GM18873 (cell line): ENCODE data around the gene NUCB2.
"Not testable (repeated sequence)": the region's sequence is repeated elsewhere in the genome, so short reads cannot be mapped to it uniquely, and the experiment has no call there.

ENCODE experiments used
- ATAC-seq: cut with Tn5 transposase; IDR thresholded peaks from one replicate; pipeline ENCODE4 v1.9.1; 2021; ENCODE audit warnings: mild to moderate bottlenecking, moderate library complexity, moderate number of reproducible peaks; ENCODE audit not compliant: unreplicated experiment, low FRiP score

Gene NUCB2

DNA sequence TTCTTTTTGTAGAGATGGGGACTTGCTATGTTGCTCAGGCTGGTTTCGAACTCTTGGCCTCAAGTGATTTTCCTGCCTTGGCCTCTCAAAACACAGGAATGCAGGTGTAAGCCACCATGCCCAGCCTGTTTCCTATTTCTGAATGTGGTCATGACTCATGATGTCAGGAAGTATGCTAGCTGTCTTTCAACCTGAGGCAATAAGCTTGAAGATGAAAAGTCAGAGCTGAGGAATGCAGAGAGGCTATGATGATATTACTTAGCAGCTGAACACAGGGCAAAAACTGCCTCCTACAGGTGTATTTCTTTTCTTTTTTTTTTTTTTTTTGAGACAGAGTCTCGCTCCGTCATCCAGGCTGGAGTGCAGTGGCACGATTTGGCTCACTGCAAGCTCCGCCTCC, 9.0 kb upstream of the NUCB2 start:
- no peak for ATAC-seq

DNA sequence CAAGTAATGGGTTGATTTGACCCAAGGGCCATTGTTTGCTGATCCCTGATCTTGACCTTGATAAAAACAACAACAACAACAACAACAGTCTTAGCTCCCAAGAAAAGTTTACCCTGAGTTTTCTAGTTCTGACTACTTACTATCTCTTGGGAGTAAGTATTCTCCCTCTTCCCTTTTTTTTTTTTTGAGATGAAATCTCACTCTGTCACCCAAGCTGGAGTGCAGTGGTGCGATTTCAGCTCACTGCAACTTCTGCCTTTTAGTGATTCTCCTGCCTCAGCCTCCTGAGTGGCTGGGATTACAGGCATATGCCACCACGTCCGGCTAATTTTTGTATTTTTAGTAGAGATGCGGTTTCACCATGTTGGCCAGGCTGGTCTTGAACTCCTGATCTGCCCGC, 8.0 kb upstream of the NUCB2 start:
- ATAC-seq = not testable (repeated sequence)

DNA sequence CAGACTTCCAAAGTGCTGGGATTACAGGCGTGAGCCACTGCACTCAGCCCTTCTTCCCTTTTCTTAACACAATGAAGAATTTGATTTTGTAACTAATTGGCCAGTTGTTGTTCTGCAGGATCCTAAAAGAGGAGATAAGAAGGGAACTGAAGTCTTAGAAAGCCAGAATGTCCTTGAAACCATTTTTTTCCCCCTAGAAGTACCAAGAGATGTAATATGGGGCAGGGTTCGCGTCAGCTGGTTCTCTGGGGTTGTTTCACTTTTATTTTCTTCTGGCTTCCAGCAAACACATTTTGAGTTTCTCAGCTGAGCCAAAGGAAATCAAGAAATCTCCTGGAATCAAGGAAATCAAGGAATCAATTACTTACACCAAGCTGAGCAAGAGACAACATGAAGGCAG, 7.6 kb upstream of the NUCB2 start:
- no peak for ATAC-seq

DNA sequence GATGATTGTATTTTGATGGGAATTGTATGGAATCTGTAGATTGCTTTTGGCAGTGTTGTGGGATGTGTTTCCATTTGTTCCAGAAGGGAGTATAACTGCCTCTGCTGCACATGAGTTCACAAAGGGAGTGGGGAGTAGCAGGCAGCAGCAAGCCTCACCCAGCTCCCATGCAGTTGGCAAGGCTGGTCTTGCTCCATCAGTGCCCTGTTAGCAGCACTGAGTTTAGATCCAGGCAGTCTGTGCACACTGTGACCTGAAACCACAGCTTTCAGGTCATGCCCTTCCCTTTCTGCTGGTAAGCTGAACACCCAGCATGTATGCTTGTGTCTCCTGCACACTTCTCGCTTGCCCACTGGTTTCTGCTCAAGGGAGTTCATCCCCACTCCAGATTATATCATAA, 3.7 kb upstream of the NUCB2 start:
- no peak for ATAC-seq

DNA sequence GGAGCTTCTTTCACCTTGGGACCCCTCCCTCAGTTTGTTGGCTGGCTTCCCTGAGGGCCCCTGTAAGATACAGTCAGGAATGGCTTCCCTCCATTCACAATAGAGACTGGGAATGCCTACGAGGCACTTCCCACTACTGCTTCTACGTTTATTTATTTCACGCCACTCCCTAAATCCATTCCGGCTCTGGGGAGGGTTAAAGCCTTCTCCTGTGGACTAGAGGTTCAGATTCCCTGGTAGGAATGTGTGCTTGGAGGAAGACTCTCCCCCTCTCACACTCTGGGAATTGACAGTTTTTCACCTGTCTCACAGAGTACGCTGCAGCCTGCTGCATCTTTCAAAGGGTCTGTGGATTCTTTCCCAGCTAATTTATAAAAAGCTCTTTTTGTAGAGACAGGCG, 3.3 kb upstream of the NUCB2 start:
- no peak for ATAC-seq

DNA sequence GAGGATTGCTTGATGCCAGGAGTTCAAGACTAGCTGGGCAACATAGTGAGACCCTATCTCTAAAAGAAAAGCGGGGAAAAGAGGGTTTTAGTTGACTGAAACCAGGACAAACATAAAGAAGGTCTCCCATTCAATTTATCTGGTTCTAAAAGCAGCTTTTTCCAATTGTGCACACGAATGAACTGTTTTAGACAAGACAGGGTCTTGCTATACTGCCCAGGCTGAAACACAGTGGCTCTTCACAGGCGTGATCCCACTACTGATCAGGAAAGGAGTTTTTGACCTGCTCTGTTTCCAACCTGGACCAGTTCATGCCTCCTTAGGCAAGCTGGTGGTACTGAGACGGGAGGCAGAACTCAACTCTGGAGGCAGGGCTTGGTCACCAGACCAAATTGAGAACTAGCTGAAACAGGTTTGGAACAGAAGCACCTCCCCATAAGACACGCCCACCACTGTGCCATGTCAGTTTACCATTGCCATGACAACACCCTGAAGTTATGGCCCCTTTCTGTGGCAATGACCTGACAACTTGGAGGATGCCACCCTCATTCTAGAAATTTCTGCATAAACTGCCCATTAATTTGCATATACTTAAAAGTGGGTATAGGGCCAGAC, 2.8 kb upstream of the NUCB2 start:
- no peak for ATAC-seq

DNA sequence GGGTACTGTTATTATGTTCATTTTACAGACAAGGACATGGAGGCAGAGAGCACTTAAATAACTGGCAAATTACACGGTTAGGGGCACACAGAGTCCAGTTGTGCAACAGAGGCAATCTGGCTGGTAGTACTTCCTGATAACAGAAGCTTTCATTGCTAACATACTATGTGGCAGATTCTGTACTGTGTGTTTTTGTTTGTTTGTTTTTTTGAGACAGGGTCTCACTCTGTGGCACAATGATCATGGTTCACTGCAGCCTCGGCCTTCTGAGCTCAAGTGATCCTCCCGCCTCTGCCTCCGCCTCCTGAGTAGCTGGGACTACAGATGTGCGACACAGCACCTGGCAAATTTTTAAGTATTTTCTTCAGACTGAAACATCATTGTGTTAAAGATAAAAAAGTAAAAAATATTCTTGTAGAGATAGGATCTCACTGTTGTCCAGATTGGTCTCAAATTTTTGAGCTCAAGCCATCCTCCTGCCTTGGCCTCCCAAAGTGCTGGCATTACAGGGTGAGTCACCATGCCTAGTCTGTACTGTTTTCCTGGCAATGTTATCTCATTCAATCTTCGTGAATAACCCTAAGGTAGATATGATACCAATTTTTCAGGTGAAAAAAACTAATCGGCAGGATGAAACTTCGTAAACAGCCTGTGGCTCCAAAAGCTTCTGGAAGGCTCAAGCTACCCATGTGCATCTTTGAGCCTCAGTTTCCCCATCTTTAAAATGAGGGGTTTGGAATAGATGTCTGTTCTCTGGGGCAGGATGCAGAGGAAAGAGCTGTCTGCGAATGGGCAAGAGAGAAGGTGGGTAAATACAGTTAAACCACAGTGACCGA, 921 bp upstream of the NUCB2 start:
- ATAC-seq = no peak

DNA sequence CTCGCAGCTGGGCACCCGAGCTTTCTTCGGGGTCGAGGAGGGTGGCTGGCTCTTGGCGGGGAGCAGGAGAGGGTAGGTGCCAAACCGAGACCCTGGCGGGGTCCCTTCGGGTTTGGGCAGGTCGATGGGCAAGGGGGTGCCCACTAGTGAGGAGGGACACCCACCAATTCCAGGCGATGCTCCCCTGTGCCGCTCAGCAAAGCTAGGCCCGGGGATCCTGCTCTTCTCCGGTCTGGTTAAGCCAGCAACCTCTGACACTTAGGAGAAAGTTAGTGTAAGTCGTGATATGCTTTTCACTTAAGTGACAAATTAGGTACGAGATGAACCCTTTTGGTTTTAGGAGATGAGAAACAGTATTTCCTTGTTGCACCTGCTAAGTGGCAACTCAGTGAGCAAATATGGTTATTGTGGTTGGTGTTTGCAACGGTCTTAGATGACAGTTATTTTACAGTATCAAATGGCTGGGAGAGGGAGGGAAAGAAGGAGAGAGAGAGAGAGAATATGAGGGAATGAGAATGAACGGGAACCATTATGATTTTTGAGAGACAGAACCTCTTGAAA, 565 bp downstream of the NUCB2 start:
- ATAC-seq = peak; percentile 19

DNA sequence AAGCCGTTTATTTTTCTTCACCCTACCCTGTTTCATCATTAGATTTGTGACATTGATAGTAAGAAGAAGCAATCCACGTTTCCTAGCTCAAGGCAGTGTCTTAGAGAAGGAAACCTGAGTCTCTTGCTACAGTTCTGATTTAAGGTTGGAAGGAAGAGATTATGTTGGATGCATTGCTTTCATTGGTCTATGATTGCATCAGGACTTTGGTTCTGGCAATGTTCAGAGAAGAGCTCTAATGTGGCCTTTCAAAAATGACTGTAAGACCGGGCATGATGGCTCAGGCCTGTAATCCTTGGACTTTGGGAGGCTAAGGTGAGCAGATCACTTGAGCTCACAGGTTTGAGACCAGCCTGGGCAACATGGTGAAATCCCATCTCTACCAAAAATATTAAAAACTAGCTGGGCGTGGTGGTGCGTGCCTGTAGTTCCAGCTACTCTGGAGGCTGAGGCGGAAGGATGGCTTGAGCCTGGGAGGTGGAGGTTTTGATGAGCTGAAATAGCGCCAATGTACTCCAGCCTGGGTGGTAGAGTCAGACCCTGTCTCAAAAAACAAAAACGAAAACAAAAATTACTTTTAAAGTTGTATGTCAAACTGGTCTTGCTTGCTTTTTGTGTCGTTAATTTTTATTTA, 4.1 kb downstream of the NUCB2 start:
- ATAC-seq = no peak

DNA sequence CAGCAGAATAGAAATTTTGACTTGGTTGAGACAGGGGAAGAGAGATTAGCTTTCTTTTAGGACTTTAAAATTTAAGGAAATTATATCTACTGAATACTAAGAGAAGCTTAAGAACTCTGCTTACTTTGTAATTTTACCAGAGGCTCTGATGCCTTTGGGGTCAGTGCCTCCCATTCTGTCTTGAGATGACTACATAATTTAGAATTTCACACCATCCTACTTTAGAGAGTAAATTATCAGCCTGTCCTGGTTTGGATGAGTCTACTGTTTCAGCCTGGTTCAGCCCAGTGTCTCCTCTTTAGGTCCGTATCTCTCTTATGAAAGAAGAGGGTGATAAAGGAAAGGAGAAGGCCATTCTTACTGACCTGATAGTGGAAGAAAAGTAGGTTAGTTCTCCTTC, 9.8 kb downstream of the NUCB2 start:
- no peak for ATAC-seq

DNA sequence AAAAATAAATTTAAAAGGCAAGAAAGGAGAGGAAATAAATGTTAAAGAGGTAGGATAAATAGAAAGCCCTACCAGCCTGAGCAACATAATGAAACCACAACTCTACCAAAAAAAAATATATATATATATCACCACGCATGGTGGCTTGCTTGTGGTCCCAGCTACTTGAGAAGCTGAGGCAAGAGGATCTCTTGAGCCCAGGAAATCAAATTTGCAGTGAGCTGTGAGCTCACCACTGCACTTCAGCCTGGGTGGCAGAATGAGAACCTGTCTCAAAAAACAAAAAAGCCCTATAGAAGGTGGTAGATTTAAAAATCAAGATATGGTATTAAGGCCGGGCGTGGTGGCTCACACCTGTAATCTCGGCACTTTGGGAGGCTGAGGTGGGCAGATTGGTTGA, 10.5 kb downstream of the NUCB2 start:
- no peak for ATAC-seq

DNA sequence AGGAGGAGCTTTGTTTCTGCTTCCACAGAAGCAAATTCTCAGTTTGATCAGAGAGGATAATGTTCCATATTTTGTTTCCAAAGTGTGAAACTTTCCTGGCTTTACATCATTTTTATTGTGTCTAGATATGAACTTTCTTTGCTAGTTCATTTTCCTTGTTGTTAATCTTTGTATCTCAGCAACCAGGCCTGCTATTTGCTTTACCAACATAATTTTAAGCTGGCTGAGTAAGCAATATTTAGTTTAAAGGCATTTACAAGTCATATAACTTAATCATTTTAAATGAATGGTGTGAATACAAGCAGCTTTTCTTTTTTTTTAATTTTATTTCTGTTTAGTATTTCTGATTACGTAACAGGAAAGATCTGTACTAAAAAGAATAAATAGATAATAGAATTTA, 15.2 kb downstream of the NUCB2 start:
- ATAC-seq = no peak

DNA sequence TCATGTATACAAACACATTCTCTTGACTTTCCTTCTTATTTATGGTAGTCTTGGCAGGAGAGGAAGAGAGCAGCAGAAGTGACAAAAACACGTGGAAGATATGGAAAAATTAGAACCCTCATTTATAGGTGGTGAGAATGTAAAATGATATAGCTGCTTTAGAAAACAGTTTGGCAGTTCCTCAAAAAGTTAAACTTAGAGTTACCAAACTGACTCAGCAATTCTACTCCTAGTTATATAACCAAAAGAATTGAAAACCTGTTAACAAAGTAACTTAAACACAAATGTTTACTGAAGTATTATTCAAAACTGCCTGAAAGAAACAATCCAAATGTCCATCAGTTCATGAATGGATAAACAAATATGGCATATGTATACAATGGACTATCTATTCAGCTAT, 16.8 kb downstream of the NUCB2 start:
- no peak for ATAC-seq

DNA sequence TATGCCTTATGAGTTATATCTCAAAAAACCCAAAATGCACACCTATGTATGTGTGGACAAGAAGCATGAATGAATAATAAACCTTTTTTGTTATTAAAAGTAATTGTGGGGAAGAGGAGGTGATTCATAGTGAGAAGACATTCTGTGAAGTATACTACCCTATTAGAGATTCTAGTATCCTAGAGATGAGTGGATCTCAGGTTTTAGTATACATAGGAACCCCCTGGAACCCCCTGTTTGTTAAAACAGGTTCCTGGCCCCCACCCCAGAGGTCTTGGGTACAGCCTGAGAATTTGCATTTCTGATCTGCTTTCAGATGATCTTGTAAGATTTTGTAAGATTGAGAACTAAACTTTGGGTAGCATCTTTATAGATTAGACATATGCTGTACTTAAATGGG, 17.5 kb downstream of the NUCB2 start:
- peak; percentile 51 for ATAC-seq

DNA sequence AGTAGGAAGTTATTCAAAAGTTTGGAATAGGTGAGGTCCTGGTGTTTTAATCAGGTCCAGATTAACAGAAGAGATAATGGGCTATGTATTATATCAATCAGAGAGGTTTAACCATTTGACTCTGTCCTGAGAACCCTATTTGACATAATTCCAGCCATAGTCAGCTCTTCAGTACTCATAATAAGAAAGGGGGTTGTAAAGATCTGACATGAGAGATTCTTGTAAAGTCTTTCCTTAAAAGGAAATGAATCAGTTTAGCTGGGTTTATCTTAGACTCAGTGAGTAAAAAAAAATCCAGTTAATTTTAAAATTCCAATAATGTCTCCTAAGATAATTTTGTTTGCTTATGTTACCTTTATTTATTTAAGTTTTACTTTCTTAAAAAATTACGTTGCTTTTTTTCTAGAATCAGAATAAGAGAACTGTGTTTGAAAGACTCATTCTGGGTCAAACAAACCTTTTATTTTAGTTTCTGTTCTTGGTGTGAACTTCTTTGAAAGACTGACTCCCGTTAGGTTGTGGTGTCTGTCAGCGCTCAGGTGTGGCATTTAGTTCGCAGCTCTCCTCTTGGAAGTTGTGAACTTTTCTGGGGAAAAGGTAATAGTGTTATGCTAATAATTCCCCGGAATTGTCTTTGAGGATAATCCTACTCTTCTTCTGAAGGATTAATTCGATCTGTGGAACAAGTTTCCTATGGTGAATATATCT, 20.5 kb downstream of the NUCB2 start:
- ATAC-seq = no peak

DNA sequence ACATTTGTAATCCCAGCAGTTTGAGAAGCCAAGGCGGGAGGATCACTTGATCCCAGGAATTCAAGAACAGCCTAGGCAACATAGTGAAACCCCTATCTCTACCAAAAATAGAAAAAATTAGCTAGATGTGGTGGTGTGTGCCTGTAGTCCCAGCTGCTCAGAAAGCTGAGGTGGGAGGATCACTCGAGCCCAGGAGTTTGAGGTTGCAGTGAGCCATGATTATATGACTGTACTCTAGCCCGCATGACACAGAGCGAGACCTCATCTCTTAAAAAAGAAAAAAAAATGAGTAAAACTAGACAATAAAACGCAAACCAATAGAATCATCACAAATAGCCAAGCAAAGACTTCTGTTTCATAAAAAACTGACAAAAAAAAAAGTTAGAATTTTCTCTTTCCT, 21.8 kb downstream of the NUCB2 start:
- peak; percentile 86 for ATAC-seq

DNA sequence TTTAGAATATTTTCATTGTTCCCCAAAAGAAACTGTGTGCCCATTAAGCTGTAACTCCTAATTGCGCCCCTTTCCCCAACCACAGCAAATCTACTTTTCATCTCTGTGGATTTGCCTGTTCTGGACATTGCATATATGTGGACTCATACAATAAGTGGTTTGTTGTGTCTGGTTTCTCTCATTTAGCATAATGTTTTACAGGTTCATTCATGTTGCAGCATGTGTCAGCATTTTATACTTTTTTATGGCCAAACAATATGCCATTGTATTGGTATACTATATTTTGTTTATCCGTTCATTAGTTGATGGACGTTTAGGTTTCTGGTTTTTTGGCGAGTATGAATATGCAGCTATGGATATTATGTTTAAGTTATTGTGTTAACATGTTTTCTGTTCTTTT, 23.8 kb downstream of the NUCB2 start:
- ATAC-seq = no peak

DNA sequence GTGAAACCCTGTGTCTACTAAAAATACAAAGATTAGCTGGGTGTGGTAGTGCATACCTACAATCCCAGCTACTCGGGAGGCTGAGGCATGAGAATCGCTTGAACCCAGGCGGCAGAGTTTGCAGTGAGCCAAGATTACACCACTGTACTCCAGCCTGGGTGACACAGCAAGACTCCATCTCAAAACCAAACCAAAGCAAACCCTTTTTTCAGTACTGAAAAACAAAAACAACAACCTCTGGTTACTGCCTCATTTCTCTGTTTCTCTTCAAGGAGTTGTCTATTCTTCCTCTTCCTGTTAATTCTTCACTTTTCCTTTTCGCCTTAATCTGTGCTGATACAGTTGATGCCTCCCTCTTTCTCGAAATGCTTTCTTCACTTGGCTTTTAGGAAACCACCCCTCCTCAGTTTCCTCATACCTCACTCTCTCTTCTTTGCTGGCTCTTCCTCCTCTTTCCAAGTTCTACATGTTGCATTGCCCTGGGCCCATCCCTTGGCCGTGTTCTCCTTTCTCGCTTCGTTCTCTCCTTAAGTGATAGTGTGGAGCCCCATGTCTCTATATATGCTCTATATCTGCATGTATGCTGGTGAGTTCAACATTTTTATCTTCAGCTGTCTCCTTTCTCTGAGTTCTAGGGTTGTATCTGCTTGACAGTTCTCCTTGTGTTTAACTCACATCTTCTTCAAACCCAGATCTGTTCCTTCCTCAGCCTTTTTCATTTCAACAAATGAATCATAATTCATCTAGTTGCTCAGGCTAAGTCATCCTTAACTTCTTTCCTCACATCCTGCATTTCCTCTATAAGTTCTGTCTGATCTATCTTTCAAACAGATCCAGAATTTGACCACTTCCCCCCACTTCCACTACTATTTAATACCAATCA, 37.1 kb downstream of the NUCB2 start:
- no peak for ATAC-seq

DNA sequence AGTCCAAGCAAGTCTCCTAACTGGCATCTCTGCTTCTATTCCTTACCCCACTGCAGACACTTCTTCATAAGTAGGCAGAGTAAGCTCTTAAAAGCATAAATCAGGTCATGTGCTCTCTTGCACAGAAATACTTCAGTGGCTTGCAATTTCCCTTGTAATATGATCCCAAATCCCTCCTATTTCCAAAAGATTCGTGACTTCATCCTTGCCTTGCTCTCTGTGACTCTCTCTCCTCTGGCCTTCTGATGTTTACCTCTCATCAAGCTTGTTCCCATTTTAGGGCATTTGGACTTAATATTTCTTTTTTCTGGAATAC, 37.7 kb downstream of the NUCB2 start:
- no peak for ATAC-seq

DNA sequence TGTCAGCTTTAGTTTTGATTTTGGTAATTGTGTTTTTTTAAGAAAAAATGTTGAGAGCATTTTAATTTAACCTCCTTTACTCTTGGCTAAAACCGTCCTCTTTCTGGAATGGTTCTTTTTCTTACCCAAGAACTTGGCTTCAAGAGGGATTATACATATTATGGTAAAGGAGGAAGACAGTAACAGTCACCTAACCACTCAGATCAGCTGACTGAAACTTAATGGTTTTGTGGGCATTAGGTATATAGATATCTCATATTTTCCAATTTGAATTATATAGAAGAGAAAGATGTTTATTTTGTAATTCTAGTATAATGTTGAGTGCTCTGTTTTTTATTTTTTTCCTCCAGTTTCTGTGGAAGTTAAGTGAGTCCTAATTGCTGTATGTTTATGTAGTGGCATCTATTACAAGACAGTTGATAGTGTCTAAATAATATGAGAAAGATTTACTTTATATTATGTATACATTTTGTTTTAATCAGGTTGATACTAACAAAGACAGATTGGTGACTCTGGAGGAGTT, 38.4 kb downstream of the NUCB2 start:
- no peak for ATAC-seq
